ENCODE data around the gene MLN. TPM values are rescaled to one million over a fixed set of nuclear protein-coding genes. Genes with fewer than 3 reads are reported as not detected.
A peak's percentile ranks its signal among the peaks of the same experiment; 100 is the strongest.

The MLN gene
- total RNA-seq, 4 donors from 2014 or later = not detected

DNA sequence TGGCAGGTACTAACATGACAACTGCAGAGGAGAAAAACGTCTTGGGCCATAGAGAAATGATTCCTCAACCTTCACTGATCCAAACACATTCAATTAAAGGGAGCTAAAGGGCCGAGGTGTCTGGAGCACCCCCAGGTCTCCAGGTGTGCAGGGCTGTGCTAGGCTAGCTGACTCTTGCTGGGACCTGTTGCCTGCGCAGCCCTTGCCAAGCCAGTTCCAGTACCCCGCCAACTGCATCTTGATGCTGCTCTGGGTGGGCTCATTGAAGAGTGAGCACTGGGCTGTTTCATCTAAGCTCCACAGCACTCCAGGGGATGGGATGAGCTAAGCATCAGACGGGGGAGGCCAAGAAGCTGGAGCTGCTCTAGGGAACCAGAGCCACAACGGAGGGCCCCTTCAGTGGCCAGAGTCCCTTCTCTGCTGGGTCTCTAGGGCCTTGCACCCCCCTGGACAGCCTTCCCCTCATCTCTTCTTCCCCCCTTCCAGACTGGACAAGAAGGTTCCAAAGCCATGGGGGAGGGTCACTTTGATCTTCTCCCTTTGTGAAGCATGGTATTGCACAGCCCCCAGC lies 30.8 kb downstream of the MLN start:
- Histone ChIP-seq H3K27me3 (no peaks in the 10 kb centered on the region), H3K27ac (no peak overlapping the region), H3K36me3 (peaks cover 0 to 39% (median 22%) of the 10 kb centered on the region in 4 donors), H3K9me3 (no peaks in the 10 kb centered on the region), H3K4me3 (no peak overlapping the region), H3K4me1 (peaks cover 17 to 34% (median 23%) of the 10 kb centered on the region in 4 donors)
- intact Hi-C loops (cut with DNase I; ENCODE audit: low total_unique reads) = loop anchor here (5.0 kb wide), 1 partner anchor 254 kb away; no protein-coding TSS in a partner anchor
- in situ Hi-C loops (cut with MboI; ENCODE audit: low pct_ligation_motif_present in 1 of 4, low pct_unique_long_range_greater_than_20kb in 1 of 4, low sequenced_read_pairs in 3 of 4) = loop anchor here (10.0 to 25.0 kb wide), 5 partner anchors 252 to 389 kb away; no protein-coding TSS in a partner anchor
- WGBS, 2 donors (ENCODE audit: low coverage in 1 of 2) = 63 to 68% methylated on average over 2 to 4 of the region's 6 CpGs
- DNase-seq = no peak
- TF ChIP-seq CTCF (IDR thresholded peaks at IDR 0.05) = no peak
- TF ChIP-seq EP300 (IDR thresholded peaks at IDR 0.05; ENCODE audit: low read depth) = no peak
- no peak for TF ChIP-seq POLR2A (IDR thresholded peaks at IDR 0.05)
- TF ChIP-seq POLR2AphosphoS5 (IDR thresholded peaks at IDR 0.05) = no peak

GRCh38 chr6:33772082-33772830 lies 31.5 kb downstream of the MLN start:
- peaks cover 0 to 32% (median 17%) of the 10 kb centered on the region in 4 donors for H3K36me3 ChIP-seq
- WGBS, 2 donors (ENCODE audit: low coverage in 1 of 2) = 85% methylated on average over 24 of the region's 24 CpGs; no CpG with 5 or more reads in 1 of the 2 donors
- intact Hi-C loops (cut with DNase I; ENCODE audit: low total_unique reads) = loop anchor here (5.0 kb wide), 1 partner anchor 255 kb away; no protein-coding TSS in a partner anchor
- no peaks in the 10 kb centered on the region for H3K27me3 ChIP-seq
- DNase-seq = no peak
- no peak overlapping the region for H3K4me3 ChIP-seq
- H3K4me1 ChIP-seq = peaks cover 17 to 34% (median 23%) of the 10 kb centered on the region in 4 donors
- H3K27ac ChIP-seq = peak overlapping the region; percentile 48 to 75 (median 64)
- in situ Hi-C loops (cut with MboI; ENCODE audit: low pct_ligation_motif_present in 1 of 4, low pct_unique_long_range_greater_than_20kb in 1 of 4, low sequenced_read_pairs in 3 of 4) = loop anchor here (10.0 to 25.0 kb wide), 5 partner anchors 253 to 390 kb away; no protein-coding TSS in a partner anchor
- no peaks in the 10 kb centered on the region for H3K9me3 ChIP-seq
- no peak for TF ChIP-seq POLR2A (IDR thresholded peaks at IDR 0.05)
- no peak for TF ChIP-seq EP300 (IDR thresholded peaks at IDR 0.05; ENCODE audit: low read depth)
- TF ChIP-seq POLR2AphosphoS5 (IDR thresholded peaks at IDR 0.05) = no peak
- TF ChIP-seq CTCF (IDR thresholded peaks at IDR 0.05) = no peak

- Histone ChIP-seq H3K27ac (peak overlapping the region; percentile 48 to 75 (median 64)), H3K36me3 (peaks cover 0 to 23% (median 10%) of the 10 kb centered on the region in 4 donors), H3K4me3 (no peak overlapping the region), H3K4me1 (peaks cover 17 to 34% (median 23%) of the 10 kb centered on the region in 4 donors), H3K27me3 (no peaks in the 10 kb centered on the region), H3K9me3 (no peaks in the 10 kb centered on the region)
- in situ Hi-C loops (cut with MboI; ENCODE audit: low pct_ligation_motif_present in 1 of 4, low pct_unique_long_range_greater_than_20kb in 1 of 4, low sequenced_read_pairs in 3 of 4) = loop anchor here (10.0 to 25.0 kb wide), 5 partner anchors 253 to 391 kb away; no protein-coding TSS in a partner anchor
- intact Hi-C loops (cut with DNase I; ENCODE audit: low total_unique reads) = loop anchor here (2.0 to 5.0 kb wide), 2 partner anchors 256 to 381 kb away; no protein-coding TSS in a partner anchor
- no peak for TF ChIP-seq EP300 (IDR thresholded peaks at IDR 0.05; ENCODE audit: low read depth)
- no peak for TF ChIP-seq POLR2A (IDR thresholded peaks at IDR 0.05)
- peak; percentile 86 to 98 (median 96) for TF ChIP-seq CTCF (IDR thresholded peaks at IDR 0.05)
- TF ChIP-seq POLR2AphosphoS5 (IDR thresholded peaks at IDR 0.05) = peak in 2 of 3 donors; percentile 35 to 48
- WGBS, 2 donors (ENCODE audit: low coverage in 1 of 2) = 18 to 62% methylated on average over 2 to 46 of the region's 47 CpGs
- DNase-seq = peak; percentile 69
Measured at GRCh38 chr6:33771146-33772081, 32.4 kb downstream of the MLN start.

Measured in transverse colon (tissue), 4 donors.